ENCODE results near the gene GXYLT1. TPM values are rescaled to one million over a fixed set of nuclear protein-coding genes. Genes with fewer than 3 reads are reported as not detected.

The GXYLT1 gene, protein sequence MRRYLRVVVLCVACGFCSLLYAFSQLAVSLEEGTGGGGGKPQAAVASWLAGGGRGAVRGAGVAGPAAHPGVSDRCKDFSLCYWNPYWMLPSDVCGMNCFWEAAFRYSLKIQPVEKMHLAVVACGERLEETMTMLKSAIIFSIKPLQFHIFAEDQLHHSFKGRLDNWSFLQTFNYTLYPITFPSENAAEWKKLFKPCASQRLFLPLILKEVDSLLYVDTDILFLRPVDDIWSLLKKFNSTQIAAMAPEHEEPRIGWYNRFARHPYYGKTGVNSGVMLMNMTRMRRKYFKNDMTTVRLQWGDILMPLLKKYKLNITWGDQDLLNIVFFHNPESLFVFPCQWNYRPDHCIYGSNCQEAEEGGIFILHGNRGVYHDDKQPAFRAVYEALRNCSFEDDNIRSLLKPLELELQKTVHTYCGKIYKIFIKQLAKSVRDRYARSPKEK
- 15.6 and 16.9 TPM in 2 replicates for total RNA-seq

DNA sequence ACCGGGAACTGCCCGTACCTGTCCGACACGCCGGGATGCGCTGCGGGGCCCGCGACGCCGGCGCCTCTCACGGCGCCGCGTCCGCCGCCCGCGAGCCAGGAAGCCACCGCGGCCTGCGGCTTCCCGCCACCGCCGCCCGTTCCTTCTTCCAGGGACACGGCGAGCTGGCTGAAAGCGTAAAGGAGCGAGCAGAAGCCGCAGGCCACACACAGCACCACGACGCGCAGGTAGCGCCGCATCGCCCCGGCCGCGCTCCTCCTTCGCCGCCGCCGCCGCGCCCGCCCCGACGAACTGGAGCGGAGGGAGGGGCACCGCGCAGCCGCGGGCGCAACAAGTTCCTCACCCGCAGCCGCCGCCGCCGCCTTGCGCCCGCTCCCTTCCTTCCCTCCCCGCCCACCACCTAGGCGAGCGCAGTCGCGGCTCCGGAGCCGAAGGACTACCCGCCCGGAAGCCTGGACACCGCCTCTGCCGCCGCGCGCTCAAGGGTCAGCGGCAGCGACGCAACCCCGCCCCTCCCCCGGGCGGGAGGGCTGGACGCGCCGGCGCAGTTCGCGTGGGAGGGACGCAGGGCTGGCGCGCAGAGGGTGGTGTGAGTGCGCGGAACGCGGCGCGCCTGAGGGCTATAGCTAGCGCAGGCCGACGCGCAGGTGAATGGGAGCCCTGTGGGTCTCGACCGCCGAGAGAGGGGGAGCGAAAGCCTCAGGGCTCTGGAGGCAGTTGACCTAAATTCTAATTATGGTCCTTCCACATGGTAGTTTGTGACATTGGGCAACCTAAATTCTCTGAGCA is at the start of gene GXYLT1:
TSS of gene GXYLT1 (minus strand) at position 467 of the 789 bp plus-strand sequence. CDS start at position 239, 228 bp downstream.

Other genes starting within 250 kb of the GXYLT1 start
- gene YAF2, start 93.4 kb upstream of the GXYLT1 start, total RNA-seq = 11.5 and 14.8 TPM in 2 replicates
- 17.2 and 22.5 TPM in 2 replicates for gene ZCRB1, start 181.2 kb upstream of the GXYLT1 start, total RNA-seq
- 76.2 and 76.5 TPM in 2 replicates for gene PPHLN1, start 181.3 kb upstream of the GXYLT1 start, total RNA-seq

Measured in endothelial cell of coronary artery (primary cell).